Mesenchymal stem cell (in vitro differentiated cells and primary cell): Measurements from ENCODE around the gene CRYL1.
A peak's percentile ranks its signal among the peaks of the same experiment; 100 is the strongest.

ENCODE experiments used
- DNase-seq: peaks from one replicate; pipeline ENCODE4 v3.0.0-alpha.2; 2013
- H2AFZ ChIP-seq: one replicate; pipeline ENCODE4 v1.6.1; 2013; ENCODE audit warnings: low read depth, mild to moderate bottlenecking, control low read depth, inconsistent platforms, low read length, moderate library complexity
- H2AK5ac ChIP-seq: 2 replicates; pipeline ENCODE4 v1.6.1; 2013; ENCODE audit warnings: low read length, moderate library complexity, mild to moderate bottlenecking, inconsistent platforms; ENCODE audit not compliant: severe bottlenecking
- H2BK120ac ChIP-seq: one replicate; pipeline ENCODE4 v1.6.1; 2013; ENCODE audit warnings: low read depth, mild to moderate bottlenecking, inconsistent platforms, low read length, moderate library complexity
- H2BK12ac ChIP-seq, 2 experiments: one replicate each; pipeline ENCODE4 v1.6.1; 2013; ENCODE audit warnings: inconsistent platforms in 2 of 2, low read length in 2 of 2, mild to moderate bottlenecking in 2 of 2, moderate library complexity in 2 of 2, control low read depth in 1 of 2
- H2BK15ac ChIP-seq: one replicate; pipeline ENCODE4 v1.6.1; 2013; ENCODE audit warnings: mild to moderate bottlenecking, low read depth, inconsistent platforms; ENCODE audit not compliant: poor library complexity, severe bottlenecking
- H2BK5ac ChIP-seq: 2 replicates; pipeline ENCODE4 v1.6.1; 2013; ENCODE audit warnings: low read depth, mild to moderate bottlenecking, low read length, control low read depth, inconsistent platforms; ENCODE audit not compliant: poor library complexity, severe bottlenecking
- H3K14ac ChIP-seq, 2 experiments: one replicate each; pipeline ENCODE4 v1.6.1; 2013; ENCODE audit warnings: inconsistent platforms in 2 of 2, low read length in 2 of 2, control low read depth in 1 of 2, mild to moderate bottlenecking in 1 of 2, moderate library complexity in 1 of 2
- H3K18ac ChIP-seq, 2 experiments: one replicate each; pipeline ENCODE4 v1.6.1; 2013; ENCODE audit warnings: inconsistent platforms in 2 of 2, low read length in 2 of 2, control low read depth in 1 of 2, low read depth in 1 of 2, mild to moderate bottlenecking in 1 of 2
- H3K23ac ChIP-seq, 2 experiments: one replicate each; pipeline ENCODE4 v1.6.1; 2013; ENCODE audit warnings: inconsistent platforms in 2 of 2, low read length in 2 of 2, mild to moderate bottlenecking in 2 of 2, moderate library complexity in 2 of 2, control low read depth in 1 of 2
- H3K27ac ChIP-seq: 2 replicates; pipeline ENCODE4 v1.5.1; 2013; ENCODE audit warnings: mild to moderate bottlenecking, moderate library complexity, low read length, control low read depth, inconsistent platforms; ENCODE audit not compliant: poor library complexity, severe bottlenecking
- H3K27me3 ChIP-seq, 2 experiments: 2 replicates each; pipeline versions ENCODE4 v1.6.1 to v1.7.0; 2013; ENCODE audit warnings: low read length in 2 of 2, mild to moderate bottlenecking in 2 of 2, moderate library complexity in 2 of 2, control low read depth in 1 of 2, inconsistent platforms in 1 of 2; ENCODE audit not compliant: control insufficient read depth in 1 of 2, insufficient read depth in 1 of 2
- H3K36me3 ChIP-seq, 2 experiments: 2 replicates each; pipeline versions ENCODE4 v1.6.1 to v1.7.0; 2013; ENCODE audit warnings: low read length in 2 of 2, control low read depth in 1 of 2, inconsistent platforms in 1 of 2, low read depth in 1 of 2, mild to moderate bottlenecking in 1 of 2; ENCODE audit not compliant: insufficient read depth in 2 of 2, control insufficient read depth in 1 of 2
- H3K4ac ChIP-seq, 2 experiments: one replicate each; pipeline ENCODE4 v1.6.1; 2013; ENCODE audit warnings: inconsistent platforms in 2 of 2, low read length in 2 of 2, mild to moderate bottlenecking in 2 of 2, moderate library complexity in 2 of 2, control low read depth in 1 of 2, low read depth in 1 of 2
- H3K4me1 ChIP-seq: 2 replicates; pipeline ENCODE4 v1.6.1; 2013; ENCODE audit warnings: low read depth, low read length, control low read depth; ENCODE audit not compliant: control insufficient read depth, insufficient read depth
- H3K4me2 ChIP-seq: 2 replicates; pipeline ENCODE4 v1.6.1; 2013; ENCODE audit warnings: low read length, mild to moderate bottlenecking, inconsistent platforms; ENCODE audit not compliant: poor library complexity, severe bottlenecking
- H3K4me3 ChIP-seq, 2 experiments: 2 replicates each; pipeline versions ENCODE4 v1.5.1 to v1.7.0; 2013; ENCODE audit warnings: low read length in 2 of 2, mild to moderate bottlenecking in 2 of 2, control low read depth in 1 of 2, low read depth in 1 of 2; ENCODE audit not compliant: insufficient read depth in 1 of 2
- H3K79me1 ChIP-seq: replicated peaks from 2 replicates; pipeline ENCODE4 v1.6.1; 2013; ENCODE audit warnings: mild to moderate bottlenecking, control low read depth, low read length, inconsistent platforms; ENCODE audit not compliant: poor library complexity, severe bottlenecking
- H3K9ac ChIP-seq: 2 replicates; pipeline ENCODE4 v1.7.0; 2013; ENCODE audit warnings: mild to moderate bottlenecking, low read length, moderate library complexity
- H3K9me3 ChIP-seq: 2 replicates; pipeline ENCODE4 v1.7.0; 2013; ENCODE audit warnings: mild to moderate bottlenecking, low read length; ENCODE audit not compliant: control insufficient read depth
- H4K8ac ChIP-seq: one replicate; pipeline ENCODE4 v1.6.1; 2013; ENCODE audit warnings: inconsistent platforms, mild to moderate bottlenecking, low read length, moderate library complexity
- H4K91ac ChIP-seq: one replicate; pipeline ENCODE4 v1.6.1; 2013; ENCODE audit warnings: mild to moderate bottlenecking, low read length, inconsistent platforms
- WGBS: methylation state at CpG from one replicate; pipeline ENCODE4 v1.1.7; 2013; ENCODE audit warnings: mixed read lengths; 5-methylcytosine and 5-hydroxymethylcytosine counted together

Gene CRYL1

GRCh38 chr13:20472531-20472930, 53.1 kb downstream of the CRYL1 start:
- Histone ChIP-seq H3K9ac (no peak overlapping the region), H3K4me1 (peaks cover 30% of the 10 kb centered on the region), H3K27me3 (no peaks in the 10 kb centered on the region), H2AK5ac (peak overlapping the region; percentile 91), H3K79me1 (peaks cover 3% of the 10 kb centered on the region), H2BK120ac (no peak overlapping the region), H3K23ac (no peak overlapping the region), H2BK12ac (no peak overlapping the region), H3K18ac (no peak overlapping the region), H3K14ac (no peak overlapping the region), H2AFZ (no peak overlapping the region), H4K8ac (no peak overlapping the region), H3K4me3 (no peak overlapping the region), H3K9me3 (no peaks in the 10 kb centered on the region), H2BK15ac (no peak overlapping the region), H2BK5ac (no peak overlapping the region), H3K4ac (peak overlapping the region in 1 of 2 experiments; percentile 49), H3K36me3 (no peaks in the 10 kb centered on the region), H3K4me2 (no peak overlapping the region), H4K91ac (peak overlapping the region; percentile 11), H3K27ac (no peak overlapping the region)
- WGBS: 96% methylated on average over 8 of the region's 8 CpGs
- no peak for DNase-seq

- Histone ChIP-seq H4K8ac (no peak overlapping the region), H4K91ac (no peak overlapping the region)
- 97% methylated on average over 8 of the region's 8 CpGs for WGBS
Observed at GRCh38 chr13:20470136-20470535, 55.5 kb downstream of the CRYL1 start.

GRCh38 chr13:20466371-20466770, 59.3 kb downstream of the CRYL1 start:
- no peak overlapping the region for H2AK5ac ChIP-seq
- H2BK15ac ChIP-seq: no peak overlapping the region
- no peak overlapping the region for H3K9ac ChIP-seq
- peaks cover 18% of the 10 kb centered on the region for H3K4me1 ChIP-seq
- 100% methylated on average over 2 of the region's 2 CpGs for WGBS
- no peak for DNase-seq
- no peak overlapping the region for H3K23ac ChIP-seq
- H4K91ac ChIP-seq: no peak overlapping the region
- H4K8ac ChIP-seq: no peak overlapping the region
- H2BK12ac ChIP-seq: no peak overlapping the region
- no peak overlapping the region for H3K4me2 ChIP-seq
- peaks cover 3% of the 10 kb centered on the region for H3K79me1 ChIP-seq
- no peak overlapping the region for H2BK5ac ChIP-seq
- H2BK120ac ChIP-seq: no peak overlapping the region
- no peak overlapping the region for H3K18ac ChIP-seq
- no peak overlapping the region for H3K4ac ChIP-seq
- no peak overlapping the region for H3K14ac ChIP-seq
- no peaks in the 10 kb centered on the region for H3K27me3 ChIP-seq
- H3K36me3 ChIP-seq: no peaks in the 10 kb centered on the region
- no peak overlapping the region for H2AFZ ChIP-seq
- H3K9me3 ChIP-seq: no peaks in the 10 kb centered on the region
- no peak overlapping the region for H3K4me3 ChIP-seq
- no peak overlapping the region for H3K27ac ChIP-seq

More at GRCh38 chr13:20470136-20470535, 55.5 kb downstream of the CRYL1 start:
- H3K9me3 ChIP-seq: no peaks in the 10 kb centered on the region
- H2BK5ac ChIP-seq: no peak overlapping the region
- peak overlapping the region in 1 of 2 experiments; percentile 39 for H2BK12ac ChIP-seq
- no peak overlapping the region for H3K4me3 ChIP-seq
- no peak overlapping the region for H3K9ac ChIP-seq
- no peak overlapping the region for H3K18ac ChIP-seq
- peaks cover 3% of the 10 kb centered on the region for H3K79me1 ChIP-seq
- no peaks in the 10 kb centered on the region for H3K27me3 ChIP-seq
- no peak overlapping the region for H2AFZ ChIP-seq
- DNase-seq: no peak
- H3K36me3 ChIP-seq: no peaks in the 10 kb centered on the region
- H2BK15ac ChIP-seq: no peak overlapping the region
- no peak overlapping the region for H3K4me2 ChIP-seq
- H2BK120ac ChIP-seq: no peak overlapping the region
- peaks cover 23% of the 10 kb centered on the region for H3K4me1 ChIP-seq
- H3K27ac ChIP-seq: no peak overlapping the region
- no peak overlapping the region for H3K14ac ChIP-seq
- H3K4ac ChIP-seq: no peak overlapping the region
- H2AK5ac ChIP-seq: peak overlapping the region; percentile 77
- H3K23ac ChIP-seq: no peak overlapping the region

DNA sequence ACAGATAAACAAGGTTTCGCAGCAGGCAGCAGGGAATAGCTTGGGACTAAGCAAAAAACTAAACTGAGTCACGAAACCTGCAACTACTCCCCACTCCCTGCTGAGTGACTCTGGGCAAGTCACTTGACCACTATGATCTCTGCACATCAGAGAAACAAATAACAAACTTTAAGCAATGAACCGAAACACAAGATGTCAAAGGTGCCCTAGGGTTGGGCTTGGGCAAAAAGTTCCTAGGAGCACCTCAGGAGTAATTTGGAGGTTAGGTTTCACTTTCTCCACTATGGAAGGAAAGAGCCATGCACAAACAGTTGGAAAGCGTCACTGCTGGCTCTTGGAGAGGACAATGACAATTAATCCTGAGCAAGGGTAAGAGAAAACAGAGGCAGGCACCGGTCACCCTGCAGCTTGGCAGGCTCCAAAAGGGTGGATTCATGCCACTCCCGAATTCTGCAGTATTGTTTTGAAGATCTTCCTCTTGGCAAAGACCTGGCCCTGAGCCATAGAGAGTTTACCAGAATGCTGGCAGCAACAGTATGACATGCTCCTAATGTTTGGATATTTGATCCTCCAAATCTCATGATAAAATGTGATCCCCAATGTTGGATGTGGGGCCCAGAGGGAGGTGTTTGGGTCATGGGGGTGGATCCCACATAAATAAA, 60.3 kb downstream of the CRYL1 start:
- H3K27ac ChIP-seq: no peak overlapping the region
- H3K4ac ChIP-seq: no peak overlapping the region
- H2BK5ac ChIP-seq: no peak overlapping the region
- no peak overlapping the region for H4K91ac ChIP-seq
- H3K36me3 ChIP-seq: no peaks in the 10 kb centered on the region
- H3K9ac ChIP-seq: no peak overlapping the region
- H3K4me2 ChIP-seq: no peak overlapping the region
- no peaks in the 10 kb centered on the region for H3K9me3 ChIP-seq
- H3K18ac ChIP-seq: no peak overlapping the region
- H3K23ac ChIP-seq: no peak overlapping the region
- DNase-seq: no peak
- H3K79me1 ChIP-seq: peaks cover 3% of the 10 kb centered on the region
- H2AFZ ChIP-seq: no peak overlapping the region
- H3K27me3 ChIP-seq: no peaks in the 10 kb centered on the region
- no peak overlapping the region for H3K14ac ChIP-seq
- no peak overlapping the region for H2BK120ac ChIP-seq
- WGBS: 76% methylated on average over 6 of the region's 6 CpGs
- no peak overlapping the region for H2BK15ac ChIP-seq
- H3K4me3 ChIP-seq: no peak overlapping the region
- no peak overlapping the region for H2AK5ac ChIP-seq
- no peak overlapping the region for H4K8ac ChIP-seq
- H2BK12ac ChIP-seq: no peak overlapping the region
- H3K4me1 ChIP-seq: peaks cover 20% of the 10 kb centered on the region
